GM19452 (cell line): Measurements from ENCODE around the gene SAMD1.
"Not testable (repeated sequence)": the region's sequence is repeated elsewhere in the genome, so short reads cannot be mapped to it uniquely, and the experiment has no call there.

Experiments
- ATAC-seq: cut with Tn5 transposase; IDR thresholded peaks from one replicate; pipeline ENCODE4 v1.9.1; 2021; ENCODE audit not compliant: unreplicated experiment

Gene SAMD1

DNA sequence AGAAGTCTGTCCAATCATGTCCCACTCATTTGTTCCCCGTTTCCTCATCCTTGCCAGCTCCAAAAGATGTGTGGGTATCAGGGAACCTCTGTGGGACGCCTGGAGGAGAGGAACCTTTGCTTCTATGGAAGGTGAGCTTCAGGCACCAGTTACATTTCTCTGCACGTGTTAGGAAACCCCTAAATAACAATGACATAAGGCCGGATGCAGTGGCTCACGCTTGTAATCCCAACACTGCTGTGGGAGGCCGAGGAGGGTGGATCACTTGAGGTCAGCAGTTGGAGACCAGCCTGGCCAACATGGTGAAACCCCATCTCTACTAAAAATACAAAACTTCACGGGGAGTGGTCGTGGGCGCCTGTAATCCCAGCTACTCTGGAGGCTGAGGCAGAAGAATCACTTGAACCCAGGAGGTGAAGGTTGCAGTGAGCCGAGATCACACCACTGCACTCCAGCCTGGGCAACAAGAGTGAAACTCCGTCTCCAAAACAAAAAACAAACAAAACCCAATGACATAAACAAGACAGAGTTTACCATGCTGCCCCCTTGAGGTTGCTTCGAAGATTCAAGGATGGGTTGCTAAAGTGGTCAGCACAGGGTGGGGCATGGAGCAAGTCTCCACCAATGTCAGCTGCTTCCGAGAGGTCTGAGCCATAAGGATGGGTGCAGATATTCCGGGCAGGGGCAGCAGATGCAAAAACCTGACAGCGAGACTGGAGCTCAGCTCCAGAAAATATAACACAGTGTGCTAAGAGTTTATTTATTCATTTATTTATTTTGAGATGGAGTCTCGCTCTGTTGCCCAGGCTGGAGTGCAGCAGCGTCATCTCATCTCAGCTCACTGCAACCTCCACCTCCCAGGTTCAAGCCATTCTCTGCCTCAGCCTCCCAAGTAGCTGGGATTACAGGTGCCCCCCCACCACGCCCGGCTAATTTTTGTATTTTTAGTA is 47.6 kb downstream of the SAMD1 start:
- not testable (repeated sequence) for ATAC-seq

DNA sequence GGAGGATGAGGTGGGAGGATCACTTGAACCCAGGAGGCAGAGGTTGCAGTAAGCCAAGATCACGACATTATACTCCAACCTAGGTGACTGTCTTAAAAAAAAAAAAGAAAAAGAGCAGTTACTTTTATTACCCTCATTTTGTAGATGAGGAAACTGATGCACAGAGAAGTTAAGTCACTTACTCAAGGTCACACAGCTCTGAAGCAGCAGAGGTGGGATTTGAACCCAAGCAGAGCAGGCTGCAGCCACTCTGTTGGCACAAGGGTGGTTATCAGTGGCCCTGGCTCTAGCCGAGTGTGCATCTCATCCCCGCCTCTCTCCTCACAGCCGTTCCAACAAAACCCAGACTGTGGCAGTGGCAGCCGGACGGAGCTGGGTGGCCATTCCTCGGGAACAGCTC is 51.4 kb downstream of the SAMD1 start:
- no peak for ATAC-seq
